NOMO-1 treated with dmso at 0.1 percent for 144 hours (cell line): ENCODE measurements around the gene PCDHGA2.
"Not testable (repeated sequence)": the region's sequence is repeated elsewhere in the genome, so short reads cannot be mapped to it uniquely, and the experiment has no call there.

Experiments used
- DNase-seq: peaks from one replicate; lab custom pipeline; 2025; ENCODE audit not compliant: unreplicated experiment; lab: John Stamatoyannopoulos, UW

PCDHGA2 gene

GRCh38 chr5:141338538-141339306, at the start of gene PCDHGA2:
PCDHGA2 (plus strand) TSS chr5:141338760.
- no peak for DNase-seq

GRCh38 chr5:141298376-141298775, 40.2 kb upstream of the PCDHGA2 start:
- no peak for DNase-seq

GRCh38 chr5:141303756-141304155, 34.8 kb upstream of the PCDHGA2 start, which contains the start of gene SLC25A2:
SLC25A2 (minus strand) TSS chr5:141304049; CDS start chr5:141303865, 184 bp downstream.
- DNase-seq = no peak

- no peak for DNase-seq
Measured at GRCh38 chr5:141306630-141307029, 31.9 kb upstream of the PCDHGA2 start.

GRCh38 chr5:141313711-141314110, 24.8 kb upstream of the PCDHGA2 start:
- DNase-seq = no peak

- not testable (repeated sequence) for DNase-seq
Measured at GRCh38 chr5:141316963-141317362, 21.6 kb upstream of the PCDHGA2 start.

- no peak for DNase-seq
Measured at GRCh38 chr5:141319202-141319601, 19.4 kb upstream of the PCDHGA2 start.

- no peak for DNase-seq
Measured at GRCh38 chr5:141319699-141320098, 18.9 kb upstream of the PCDHGA2 start.

GRCh38 chr5:141320225-141321169, 18.1 kb upstream of the PCDHGA2 start, which contains the start of gene TAF7:
TAF7 (minus strand) TSS chr5:141320784; CDS start chr5:141320044, 740 bp downstream.
- DNase-seq = peak; percentile 80

- DNase-seq = no peak
Measured at GRCh38 chr5:141322261-141322660, 16.3 kb upstream of the PCDHGA2 start.

- DNase-seq = peak; percentile 8
Measured at GRCh38 chr5:141326088-141326854, 12.3 kb upstream of the PCDHGA2 start.

- no peak for DNase-seq
Measured at GRCh38 chr5:141328231-141328630, 10.3 kb upstream of the PCDHGA2 start.

- DNase-seq = no peak
Measured at GRCh38 chr5:141330299-141331080, 8.1 kb upstream of the PCDHGA2 start, which contains the start of gene PCDHGA1. PCDHGA1 (plus strand) TSS chr5:141330514.

GRCh38 chr5:141332571-141332970, 6.0 kb upstream of the PCDHGA2 start:
- DNase-seq = not testable (repeated sequence)

- DNase-seq = not testable (repeated sequence)
Measured at GRCh38 chr5:141340781-141341354, 2.3 kb downstream of the PCDHGA2 start.

- no peak for DNase-seq
Measured at GRCh38 chr5:141342773-141343172, 4.2 kb downstream of the PCDHGA2 start.

GRCh38 chr5:141343242-141343952, 4.8 kb downstream of the PCDHGA2 start, which contains the start of gene PCDHGA3:
PCDHGA3 (plus strand) TSS chr5:141343829; CDS start chr5:141344034, 205 bp downstream.
- no peak for DNase-seq

GRCh38 chr5:141343953-141344463, 5.4 kb downstream of the PCDHGA2 start:
- DNase-seq = no peak

- DNase-seq = no peak
Measured at GRCh38 chr5:141345327-141345726, 6.8 kb downstream of the PCDHGA2 start.
